ENCODE data around the gene NUP188. TPM values are rescaled to one million over a fixed set of nuclear protein-coding genes. Genes with fewer than 3 reads are reported as not detected.

The NUP188 gene
- total and polyA plus RNA-seq, 10 donors = 11.0 to 72.5 (median 49.7) TPM

DNA sequence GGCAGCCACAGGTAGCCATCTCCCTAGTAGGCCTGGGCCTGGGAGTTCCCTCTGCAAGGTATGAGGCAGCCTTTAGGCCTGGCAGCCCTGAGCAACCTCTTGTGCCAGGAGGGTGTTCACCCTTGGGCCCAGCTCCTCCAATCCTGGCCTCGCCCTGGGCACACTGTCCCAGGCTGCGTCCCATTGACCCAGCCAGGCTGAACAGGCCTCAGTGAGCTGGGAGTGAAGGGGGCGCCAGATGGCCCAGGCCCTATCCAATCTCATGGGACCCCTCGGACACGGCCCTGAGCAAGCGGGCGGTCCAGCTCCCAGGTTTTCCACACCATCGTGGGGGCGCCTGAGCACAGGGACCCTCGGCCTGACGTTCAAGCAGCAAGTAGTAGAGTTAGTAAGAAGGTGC is 66.2 kb downstream of the NUP188 start:
- TF ChIP-seq, protein P1, sequence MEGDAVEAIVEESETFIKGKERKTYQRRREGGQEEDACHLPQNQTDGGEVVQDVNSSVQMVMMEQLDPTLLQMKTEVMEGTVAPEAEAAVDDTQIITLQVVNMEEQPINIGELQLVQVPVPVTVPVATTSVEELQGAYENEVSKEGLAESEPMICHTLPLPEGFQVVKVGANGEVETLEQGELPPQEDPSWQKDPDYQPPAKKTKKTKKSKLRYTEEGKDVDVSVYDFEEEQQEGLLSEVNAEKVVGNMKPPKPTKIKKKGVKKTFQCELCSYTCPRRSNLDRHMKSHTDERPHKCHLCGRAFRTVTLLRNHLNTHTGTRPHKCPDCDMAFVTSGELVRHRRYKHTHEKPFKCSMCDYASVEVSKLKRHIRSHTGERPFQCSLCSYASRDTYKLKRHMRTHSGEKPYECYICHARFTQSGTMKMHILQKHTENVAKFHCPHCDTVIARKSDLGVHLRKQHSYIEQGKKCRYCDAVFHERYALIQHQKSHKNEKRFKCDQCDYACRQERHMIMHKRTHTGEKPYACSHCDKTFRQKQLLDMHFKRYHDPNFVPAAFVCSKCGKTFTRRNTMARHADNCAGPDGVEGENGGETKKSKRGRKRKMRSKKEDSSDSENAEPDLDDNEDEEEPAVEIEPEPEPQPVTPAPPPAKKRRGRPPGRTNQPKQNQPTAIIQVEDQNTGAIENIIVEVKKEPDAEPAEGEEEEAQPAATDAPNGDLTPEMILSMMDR (IDR thresholded peaks at IDR 0.05 in 8 of 11, conservative IDR thresholded peaks at IDR 0.05 in 3 of 11) = no peak
- TF ChIP-seq POLR2A (IDR thresholded peaks at IDR 0.05) (no peak), POLR2AphosphoS5 (IDR thresholded peaks at IDR 0.05) (no peak)
- Histone ChIP-seq H3K27ac (no peak overlapping the region), H3K9me3 (no peaks in the 10 kb centered on the region), H3K36me3 (peaks cover 0 to 95% (median 71%) of the 10 kb centered on the region in 6 donors), H3K27me3 (replicated peaks in 1 of 7) (no peaks in the 10 kb centered on the region), H3K4me1 (no peaks in the 10 kb centered on the region), H3K4me3 (no peak overlapping the region)
- intact Hi-C loops (cut with DNase I; ENCODE audit: low total_unique reads) = no loop called here
- no peak for DNase-seq
- 91 to 97% (median 96%) methylated on average over 4 to 11 of the region's 11 CpGs for WGBS, 5 donors

DNA sequence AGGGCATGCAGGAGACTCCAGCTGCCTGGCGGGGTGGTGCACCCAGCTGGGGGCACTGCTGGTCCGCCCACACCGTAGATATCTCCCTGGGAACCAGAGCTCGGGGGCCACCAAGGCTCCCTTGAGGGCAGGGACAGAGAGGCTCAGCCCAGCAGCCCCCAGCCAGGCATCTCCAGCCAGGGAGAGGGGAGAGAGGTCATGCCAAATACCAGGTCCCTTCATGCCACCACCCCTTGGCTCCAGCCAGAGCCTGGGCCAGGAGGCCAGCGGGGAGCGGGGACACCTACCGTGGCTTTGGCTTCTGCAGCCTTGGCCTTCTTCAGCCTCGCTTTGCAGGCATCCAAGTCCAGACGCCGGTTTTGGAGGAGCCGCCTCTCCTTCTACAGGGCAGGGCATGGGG is 66.6 kb downstream of the NUP188 start:
- DNase-seq = no peak
- Histone ChIP-seq H3K4me3 (no peak overlapping the region), H3K27ac (no peak overlapping the region), H3K4me1 (no peaks in the 10 kb centered on the region), H3K27me3 (replicated peaks in 1 of 7) (no peaks in the 10 kb centered on the region), H3K9me3 (no peaks in the 10 kb centered on the region), H3K36me3 (peaks cover 0 to 95% (median 68%) of the 10 kb centered on the region in 6 donors)
- TF ChIP-seq POLR2AphosphoS5 (IDR thresholded peaks at IDR 0.05) (peak in 1 of 3 donors; percentile 11), POLR2A (IDR thresholded peaks at IDR 0.05) (no peak)
- intact Hi-C loops (cut with DNase I; ENCODE audit: low total_unique reads) = no loop called here
- 90 to 98% (median 96%) methylated on average over 7 to 11 of the region's 11 CpGs for WGBS, 5 donors

DNA sequence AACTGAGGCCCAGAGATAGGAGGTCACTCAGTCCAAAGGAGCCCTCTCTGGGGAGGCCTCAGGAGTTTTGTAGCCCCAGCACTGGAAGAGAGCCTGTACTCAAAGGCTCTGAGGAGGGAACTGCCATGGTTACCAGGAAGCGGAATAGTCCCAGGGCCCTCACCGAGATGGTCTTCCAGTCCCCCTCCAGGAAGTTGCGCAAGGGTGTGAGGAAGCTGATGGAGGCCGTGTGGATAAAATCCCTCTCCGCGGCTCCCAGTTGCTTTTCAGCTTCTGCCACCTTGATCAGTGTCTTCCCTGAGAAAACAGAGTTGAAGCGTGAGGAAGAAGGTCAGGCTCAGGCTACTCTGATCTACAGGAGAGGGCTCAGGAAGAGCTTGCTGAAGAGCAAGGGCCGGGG is 67.1 kb downstream of the NUP188 start:
- H3K27ac ChIP-seq = no peak overlapping the region
- no peaks in the 10 kb centered on the region for H3K9me3 ChIP-seq
- no peak overlapping the region for H3K4me3 ChIP-seq
- no peak for DNase-seq
- peaks cover 0 to 95% (median 66%) of the 10 kb centered on the region in 6 donors for H3K36me3 ChIP-seq
- H3K27me3 ChIP-seq (replicated peaks in 1 of 7) = no peaks in the 10 kb centered on the region
- WGBS, 5 donors = 59 to 84% (median 80%) methylated on average over 6 to 8 of the region's 8 CpGs
- TF ChIP-seq POLR2AphosphoS5 (IDR thresholded peaks at IDR 0.05) (no peak), POLR2A (IDR thresholded peaks at IDR 0.05) (no peak)
- TF ChIP-seq, protein P1 (IDR thresholded peaks at IDR 0.05 in 8 of 11, conservative IDR thresholded peaks at IDR 0.05 in 3 of 11) = no peak
- H3K4me1 ChIP-seq = no peaks in the 10 kb centered on the region
- intact Hi-C loops (cut with DNase I; ENCODE audit: low total_unique reads) = no loop called here

DNA sequence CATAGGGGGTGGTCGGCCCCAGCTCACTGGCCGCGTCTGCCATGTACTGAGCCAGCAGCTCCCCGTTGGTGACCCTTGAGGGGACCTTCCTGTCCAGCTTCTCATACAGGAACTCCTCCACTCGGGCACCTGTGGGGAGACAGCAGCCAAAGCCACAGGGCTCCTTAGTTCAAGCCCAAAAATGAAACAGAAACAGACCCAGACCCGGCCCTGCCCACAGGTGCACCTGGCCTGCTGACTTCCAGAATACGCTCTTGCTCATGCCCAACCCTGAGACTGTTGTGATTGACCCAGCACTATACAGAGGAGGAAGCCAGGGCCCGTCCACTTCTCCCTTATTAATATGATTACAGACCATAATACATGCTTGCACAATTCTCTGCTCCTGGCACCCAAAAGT is 73.6 kb downstream of the NUP188 start:
- Histone ChIP-seq H3K36me3 (peaks cover 0 to 45% (median 9%) of the 10 kb centered on the region in 6 donors), H3K4me3 (peak overlapping the region in 1 of 8 donors; percentile 31), H3K9me3 (no peaks in the 10 kb centered on the region), H3K27ac (peak overlapping the region in 6 of 8 donors; percentile 51 to 81 (median 70)), H3K27me3 (replicated peaks in 1 of 7) (no peaks in the 10 kb centered on the region), H3K4me1 (peaks cover 2 to 48% (median 27%) of the 10 kb centered on the region in 6 donors)
- TF ChIP-seq POLR2A (IDR thresholded peaks at IDR 0.05) (no peak), POLR2AphosphoS5 (IDR thresholded peaks at IDR 0.05) (peak; percentile 16 to 52 (median 31))
- peak; percentile 82 for DNase-seq
- intact Hi-C loops (cut with DNase I; ENCODE audit: low total_unique reads) = no loop called here
- WGBS, 5 donors = 42 to 52% (median 44%) methylated on average over 8 of the region's 8 CpGs

DNA sequence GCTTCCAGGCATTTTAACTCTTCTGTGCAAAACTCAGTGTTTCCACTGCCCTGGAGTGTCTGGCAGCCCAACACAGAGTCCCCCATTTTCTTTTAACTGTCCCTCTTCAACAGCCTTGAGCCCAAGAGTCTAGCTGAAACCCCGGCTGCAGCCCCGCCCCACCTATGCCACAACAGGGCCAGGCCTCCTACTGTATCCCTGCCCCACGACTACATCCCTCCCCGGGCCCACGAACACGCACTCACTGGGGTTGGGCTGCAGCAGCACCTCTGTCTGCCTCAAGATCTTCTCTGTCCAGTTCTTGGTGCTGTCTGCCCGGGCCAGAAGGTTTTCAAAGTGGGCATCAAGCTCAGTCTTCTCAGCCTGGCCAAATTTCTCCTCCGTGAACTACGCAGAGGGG is 74.5 kb downstream of the NUP188 start:
- no peak for DNase-seq
- intact Hi-C loops (cut with DNase I; ENCODE audit: low total_unique reads) = no loop called here
- no peak overlapping the region for H3K4me3 ChIP-seq
- WGBS, 5 donors = 87 to 90% (median 88%) methylated on average over 9 of the region's 9 CpGs
- H3K27me3 ChIP-seq (replicated peaks in 1 of 7) = no peaks in the 10 kb centered on the region
- no peak for TF ChIP-seq POLR2AphosphoS5 (IDR thresholded peaks at IDR 0.05)
- peak overlapping the region in 2 of 8 donors; percentile 73 to 81 for H3K27ac ChIP-seq
- H3K9me3 ChIP-seq = no peaks in the 10 kb centered on the region
- H3K36me3 ChIP-seq = peaks cover 0 to 41% (median 9%) of the 10 kb centered on the region in 6 donors
- H3K4me1 ChIP-seq = peaks cover 10 to 58% (median 37%) of the 10 kb centered on the region in 6 donors
